Measurements from ENCODE around the gene UTS2R.

UTS2R gene

DNA sequence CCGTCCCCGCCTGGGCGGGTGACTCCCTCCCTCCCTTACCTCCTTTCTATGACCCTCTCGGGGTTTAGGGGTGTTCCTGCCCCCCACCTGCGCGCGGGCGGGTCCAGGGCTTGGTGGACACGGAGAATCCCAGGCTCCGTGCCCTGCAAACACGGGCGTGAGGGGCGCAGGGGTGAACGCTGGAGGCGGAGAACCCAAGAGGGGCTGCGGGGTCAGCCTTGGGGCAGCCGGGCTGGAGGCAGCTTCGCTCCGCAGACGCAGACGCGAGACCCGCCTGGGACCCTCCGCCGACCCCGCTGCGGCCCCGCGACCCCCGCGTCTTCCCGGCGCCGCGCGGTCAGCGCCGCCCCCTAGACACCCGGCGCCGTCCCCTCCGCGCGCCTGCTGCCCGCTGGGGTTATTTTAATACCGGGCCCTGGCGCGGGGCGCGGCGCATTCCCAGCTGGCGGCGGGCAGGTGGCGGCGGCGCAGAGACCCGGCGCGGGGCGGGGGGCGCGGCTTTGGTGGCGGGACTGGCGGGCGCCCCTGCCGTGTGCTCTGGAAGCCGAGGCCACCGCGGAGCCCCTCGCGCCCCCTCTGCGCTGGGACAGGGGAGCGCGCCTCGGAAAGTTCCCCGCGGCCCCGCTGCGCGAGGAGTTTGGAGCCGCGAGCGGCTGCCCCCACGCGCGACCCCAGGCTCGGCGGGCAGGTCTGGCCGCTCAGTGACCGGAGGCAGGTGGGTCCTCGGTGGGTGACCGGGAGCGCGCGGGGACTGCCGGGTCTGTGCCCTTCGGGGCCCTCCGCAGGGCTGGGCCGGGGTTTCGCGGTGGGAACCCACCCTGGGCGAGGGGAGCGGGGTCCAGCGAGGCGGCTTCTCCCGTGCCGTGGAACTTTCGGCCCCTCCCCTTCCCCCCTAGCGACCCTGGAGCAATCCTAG, at the start of gene UTS2R:
Gene UTS2R (plus strand): TSS at position 433 of the 916 bp plus-strand sequence. CDS start 2,560 bp downstream, outside the sequence.
- DNase-seq = no peak

- no peak for DNase-seq
Observed at GRCh38 chr17:82321947-82322466, 49.6 kb upstream of the UTS2R start.

- no peak for DNase-seq
Observed at GRCh38 chr17:82322526-82323453, 48.8 kb upstream of the UTS2R start.

GRCh38 chr17:82323514-82324234, 47.9 kb upstream of the UTS2R start:
- no peak for DNase-seq

DNA sequence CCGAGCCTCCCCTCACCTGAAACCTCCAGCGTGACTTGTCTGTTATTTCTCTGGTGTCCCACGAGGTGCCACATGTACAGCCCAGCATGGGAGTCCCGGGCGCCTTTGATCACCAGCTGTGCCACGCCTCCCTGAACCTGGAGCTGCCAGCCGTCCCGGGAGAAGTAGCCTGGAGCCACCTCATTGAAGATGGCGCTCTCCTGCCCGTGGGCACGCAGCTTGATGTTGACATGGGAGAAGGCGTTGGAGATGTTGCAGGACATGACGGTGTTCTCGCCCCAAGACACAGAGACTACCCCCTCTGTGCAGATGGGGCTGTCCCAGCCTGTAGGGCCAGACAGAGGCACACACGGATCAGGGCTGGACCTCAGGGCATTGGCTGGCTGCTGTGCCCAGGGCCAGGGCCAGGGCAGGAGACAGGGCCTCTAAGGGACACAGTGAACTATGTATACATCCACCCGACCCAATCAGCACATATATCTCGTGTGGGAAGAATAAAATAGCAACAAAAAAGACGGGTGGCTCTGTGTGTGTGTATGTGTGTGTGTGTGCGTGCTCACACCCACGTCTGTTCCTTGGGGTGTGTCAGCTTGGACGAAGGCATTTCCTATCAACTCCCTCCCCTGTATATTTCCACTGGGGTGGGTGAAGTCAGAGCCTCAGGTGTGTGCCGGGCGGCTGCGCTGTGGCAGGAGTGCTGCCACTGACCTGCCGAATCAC, 46.8 kb upstream of the UTS2R start:
- DNase-seq = no peak

GRCh38 chr17:82325286-82326180, 46.0 kb upstream of the UTS2R start:
- DNase-seq = no peak

DNA sequence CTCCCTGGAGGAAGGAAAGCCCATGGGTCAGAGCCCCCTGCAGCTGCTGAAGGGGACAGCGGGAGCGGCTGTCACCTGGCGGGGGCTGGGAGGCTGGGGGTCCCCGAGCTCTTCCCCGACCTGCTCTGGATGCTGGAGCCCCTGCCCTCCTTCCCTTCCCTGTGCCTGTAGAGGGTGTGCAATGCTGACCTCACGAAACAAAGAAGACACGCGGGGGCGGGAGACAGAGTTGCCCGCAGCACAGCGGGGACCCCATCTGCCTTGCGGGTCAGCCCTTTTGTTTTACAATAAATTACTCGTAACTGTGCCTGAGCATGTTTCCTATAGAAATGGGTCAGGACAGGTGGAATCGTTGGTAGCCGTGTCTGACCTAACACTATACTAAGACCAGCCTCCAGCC, 44.3 kb upstream of the UTS2R start:
- no peak for DNase-seq

DNA sequence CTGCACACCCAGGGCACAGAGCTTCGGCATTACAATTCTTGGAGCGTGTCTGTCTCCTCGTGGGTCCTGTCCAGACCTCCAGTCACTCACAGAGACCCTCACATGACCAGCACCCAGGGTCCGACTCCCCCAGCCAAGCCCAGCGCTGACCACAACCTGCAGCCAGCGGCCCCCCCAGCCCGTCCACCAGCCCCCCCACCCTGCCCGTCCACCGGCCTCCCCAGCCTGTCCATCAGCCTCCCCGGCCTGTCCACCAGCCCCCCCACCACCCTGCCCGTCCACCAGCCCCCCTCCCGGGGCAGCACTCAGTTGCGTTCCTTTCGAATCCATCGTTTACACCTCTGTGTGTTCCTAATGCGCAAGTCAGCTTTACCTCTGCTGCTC, 43.8 kb upstream of the UTS2R start:
- DNase-seq = no peak

- no peak for DNase-seq
Observed at GRCh38 chr17:82328141-82328993, 43.2 kb upstream of the UTS2R start.

DNA sequence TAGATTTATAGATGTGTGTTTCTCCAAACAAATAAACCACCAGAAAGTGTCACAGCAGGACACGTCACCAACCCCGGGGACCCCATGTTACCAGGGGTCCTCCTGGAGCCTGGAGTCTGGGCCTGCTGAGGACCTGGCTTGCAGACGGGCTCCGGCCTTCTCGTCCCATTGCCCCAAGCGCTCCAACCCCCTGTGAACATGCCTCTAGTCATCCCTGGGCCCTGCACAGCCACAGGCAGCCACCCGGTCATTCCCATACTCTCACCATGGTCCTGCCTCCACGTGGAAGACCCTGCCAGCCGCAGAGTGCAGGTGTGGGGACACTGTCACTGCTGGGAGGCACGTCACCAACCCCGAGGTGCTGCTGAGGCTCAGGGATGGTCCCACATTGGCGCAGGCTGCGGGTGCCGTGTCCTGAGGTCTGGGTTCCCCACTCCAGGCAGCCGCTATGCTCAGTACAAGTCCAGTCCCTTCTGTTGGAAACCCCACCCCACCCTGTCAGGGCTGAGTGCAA, 42.5 kb upstream of the UTS2R start:
- no peak for DNase-seq

GRCh38 chr17:82329683-82330321, 41.8 kb upstream of the UTS2R start:
- no peak for DNase-seq

GRCh38 chr17:82330322-82331239, 41.0 kb upstream of the UTS2R start:
- no peak for DNase-seq

GRCh38 chr17:82331345-82331939, 40.1 kb upstream of the UTS2R start:
- DNase-seq = no peak

DNA sequence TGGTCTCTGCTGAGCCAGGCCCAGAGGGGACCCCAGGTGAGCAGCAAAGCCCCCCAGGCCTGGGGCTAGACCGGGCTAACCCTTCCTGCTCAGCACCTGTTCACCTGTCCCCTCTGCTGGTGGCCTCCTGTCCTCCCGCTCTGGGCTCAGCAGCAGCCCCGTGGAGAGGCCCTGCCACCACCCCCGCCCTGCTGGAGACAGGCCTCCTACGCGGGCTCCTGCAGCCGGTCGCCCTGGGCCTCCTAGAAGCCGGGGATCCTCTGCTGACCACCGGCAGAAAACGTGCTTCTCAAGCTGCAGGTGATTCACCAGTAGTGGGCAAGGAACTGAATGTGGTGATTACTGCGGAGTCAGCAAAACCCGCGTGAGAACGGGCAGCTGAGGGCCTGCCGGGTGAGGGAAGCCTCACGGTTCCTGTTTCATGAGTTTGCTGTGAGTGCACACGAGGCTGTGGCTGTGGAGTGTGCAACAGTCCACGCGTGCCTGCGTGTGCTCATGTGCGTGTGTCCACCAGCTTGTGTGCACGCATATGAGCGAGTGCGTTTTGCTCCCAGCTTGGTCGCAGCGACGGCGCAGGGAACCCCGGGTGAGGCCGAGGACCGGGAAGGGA, 38.8 kb upstream of the UTS2R start:
- DNase-seq = no peak

DNA sequence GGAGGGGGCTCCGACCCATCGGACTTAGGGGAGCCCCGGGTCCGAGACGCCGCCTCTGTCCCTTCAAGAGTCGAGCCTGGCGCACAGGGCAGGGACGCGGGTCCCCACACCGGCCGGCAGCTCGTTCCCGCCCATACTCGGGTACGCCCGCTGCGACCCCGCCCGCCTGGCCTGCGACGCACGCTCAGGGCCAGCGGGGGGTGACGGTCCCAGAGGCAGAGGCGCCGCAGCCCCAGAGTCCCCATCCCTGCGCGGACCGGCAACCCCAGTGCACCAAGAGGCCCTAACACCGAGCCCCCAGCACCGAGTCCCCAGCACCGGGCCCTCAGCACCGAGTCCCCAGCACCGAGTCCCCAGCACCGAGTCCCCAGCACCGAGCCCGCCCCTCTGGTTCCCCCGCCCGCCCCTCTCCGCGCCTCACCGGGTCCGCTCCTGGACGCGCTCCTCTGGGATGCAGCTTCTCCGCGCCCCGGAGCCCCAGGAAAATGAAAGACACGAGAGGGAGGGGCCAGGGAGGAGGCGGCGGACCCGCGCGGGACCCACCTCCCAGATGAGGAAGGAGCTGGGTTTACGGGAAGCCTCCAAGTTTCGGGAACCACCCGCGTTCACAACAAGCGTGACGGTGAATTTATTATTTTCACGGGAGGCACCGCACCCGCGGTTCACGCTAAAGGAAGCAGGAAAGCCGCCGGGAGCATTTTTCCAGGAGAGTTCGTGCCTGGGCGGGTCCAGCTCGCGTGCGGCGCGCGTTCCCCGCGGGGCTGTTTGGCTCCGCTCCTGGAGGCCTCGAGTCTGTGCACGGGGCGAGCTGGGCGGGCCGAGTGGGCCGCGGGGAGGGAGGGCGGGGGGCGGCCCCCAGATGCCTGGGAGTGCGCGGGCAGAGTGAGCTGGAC, 38.0 kb upstream of the UTS2R start, which contains the start of gene SECTM1:
Gene SECTM1 (minus strand): TSS at position 488 of the 893 bp plus-strand sequence. CDS start 6,526 bp downstream, outside the sequence.
- peak; percentile 37 for DNase-seq

DNA sequence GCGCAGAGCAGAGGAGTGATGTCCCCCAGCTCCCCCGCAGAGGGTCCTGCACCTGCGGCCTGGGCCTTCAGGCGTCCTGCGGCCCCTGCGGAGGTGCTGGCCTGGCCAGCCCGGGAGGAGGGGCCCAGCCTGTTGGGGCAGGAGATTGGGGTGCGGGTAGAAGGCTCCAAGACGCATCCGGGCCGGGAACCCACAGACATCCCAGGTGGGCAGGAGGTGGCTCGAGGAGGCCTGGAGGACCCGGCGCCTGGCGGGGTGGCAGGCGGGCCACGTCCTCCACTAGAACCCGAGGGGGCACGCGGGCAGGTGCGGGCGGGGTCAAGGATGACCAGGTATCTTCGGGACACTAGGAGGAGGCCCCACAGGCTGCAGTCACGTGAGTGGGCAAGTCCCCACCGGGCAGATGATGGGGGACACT, 37.4 kb upstream of the UTS2R start:
- DNase-seq = no peak
